ENCODE data around the gene ARF6. TPM values are rescaled to one million over a fixed set of nuclear protein-coding genes. Genes with fewer than 3 reads are reported as not detected.

The ARF6 gene
- total RNA-seq, 1 experiment from 2014 or later = 88.8 TPM

GRCh38 chr14:49919825-49920659 is 27.2 kb downstream of the ARF6 start (continued):
- TF ChIP-seq ZNF274 (IDR thresholded peaks at IDR 0.05; ENCODE audit: low read depth, low read length) (no peak), REST (IDR thresholded peaks at IDR 0.05; ENCODE audit: low read depth) (no peak), SP1 (IDR thresholded peaks at IDR 0.05; ENCODE audit: low read depth) (no peak), ZFX (IDR thresholded peaks at IDR 0.05) (no peak), ELF1 (IDR thresholded peaks at IDR 0.05; ENCODE audit: borderline replicate concordance, low read depth) (no peak)

GRCh38 chr14:49920935-49921334 is 28.1 kb downstream of the ARF6 start:
- Histone ChIP-seq H3K4me2 (ENCODE audit: low read length) (no peak overlapping the region), H3K9me2 (ENCODE audit: insufficient read depth) (no peaks in the 10 kb centered on the region), H3K4me1 (ENCODE audit: control insufficient read depth in 1 of 2, insufficient read depth in 2 of 2, low read length in 2 of 2) (0 out of 4 replicates have a peak, but pooled peaks cover 0 to 5% of the 10 kb centered on the region in 2 experiments), H3K79me2 (ENCODE audit: insufficient read depth, low read length) (no peaks in the 10 kb centered on the region), H3K9ac (ENCODE audit: low read length) (no peak overlapping the region), H3K9me3 (ENCODE audit: control insufficient read depth in 1 of 2, insufficient read depth in 1 of 2, low read depth in 1 of 2, low read length in 2 of 2) (no peaks in the 10 kb centered on the region), H3K36me3 (ENCODE audit: control insufficient read depth in 1 of 2, insufficient read depth in 2 of 2, low read length in 2 of 2) (no peaks in the 10 kb centered on the region), H3K27ac (ENCODE audit: low read depth, low read length) (no peak overlapping the region), H3K27me3 (ENCODE audit: insufficient read depth, low read length) (no peaks in the 10 kb centered on the region), H2AFZ (ENCODE audit: low read depth, low read length, poor library complexity, severe bottlenecking) (no peak overlapping the region), H3K4me3 (replicated peaks in 1 of 2; ENCODE audit: low read depth in 1 of 2, low read length in 2 of 2) (no peak overlapping the region), H4K20me1 (ENCODE audit: insufficient read depth) (no peaks in the 10 kb centered on the region)
- intact Hi-C loops (cut with micrococcal nuclease) = no loop called here
- no peak for ATAC-seq
- BruUV-seq (replicated peaks) = no TSS peak
- ChIA-PET CTCF (interaction anchor here (0.6 kb wide), 1 partner anchor 8 kb away, joined by 4 read pairs; no protein-coding TSS in a partner anchor), RAD21 (ENCODE audit: low non-redundant PET in 1 of 2, low total read pairs in 2 of 2, uncharacterized antibody in 2 of 2, unreplicated experiment in 2 of 2) (no interaction called here), POLR2A (no interaction called here)
- DNase-seq (ENCODE audit: low read depth, low spot score) = no peak
- TF ChIP-seq MAX (IDR thresholded peaks at IDR 0.05) = no peak
- TF ChIP-seq ZFX (IDR thresholded peaks at IDR 0.05) = no peak
- TF ChIP-seq EGR1 (IDR thresholded peaks at IDR 0.05; ENCODE audit: low read depth) = no peak
- no peak for TF ChIP-seq REST (IDR thresholded peaks at IDR 0.05; ENCODE audit: low read depth)
- no peak for TF ChIP-seq CTCF (IDR thresholded peaks at IDR 0.05 in 2 of 3, conservative IDR thresholded peaks at IDR 0.05 in 1 of 3; ENCODE audit: borderline replicate concordance in 1 of 3, insufficient read depth in 1 of 3, low read depth in 2 of 3, low read length in 2 of 3)
- TF ChIP-seq RAD21 (IDR thresholded peaks at IDR 0.05; ENCODE audit: low read depth) = no peak
- no peak for TF ChIP-seq EZH2phosphoT487 (IDR thresholded peaks at IDR 0.05; ENCODE audit: borderline replicate concordance)
- TF ChIP-seq EZH2 (IDR thresholded peaks at IDR 0.05) = no peak
- no peak for TF ChIP-seq FOSL1 (IDR thresholded peaks at IDR 0.05; ENCODE audit: low read depth)
- no peak for TF ChIP-seq ELF1 (IDR thresholded peaks at IDR 0.05; ENCODE audit: borderline replicate concordance, low read depth)
- TF ChIP-seq CEBPB (IDR thresholded peaks at IDR 0.05; ENCODE audit: low read depth) = no peak
- TF ChIP-seq ATF3 (IDR thresholded peaks at IDR 0.05) = no peak
- no peak for TF ChIP-seq POLR2A (IDR thresholded peaks at IDR 0.05; ENCODE audit: borderline replicate concordance, extremely low read depth, insufficient read depth, insufficient read length)

All from HCT116 (cell line).